Fibroblast of the aortic adventitia (primary cell): ENCODE measurements around the gene AKT3. TPM values are rescaled to one million over a fixed set of nuclear protein-coding genes. Genes with fewer than 3 reads are reported as not detected.

Source experiments
- DNase-seq: peaks from one replicate; pipeline ENCODE4 v3.0.0-alpha.2; 2010; ENCODE audit warnings: low read depth
- H3K4me3 ChIP-seq: 2 replicates; pipeline ENCODE4 v1.5.1; 2011; ENCODE audit warnings: low read depth, mild to moderate bottlenecking, control low read depth, low read length, moderate library complexity
- CTCF ChIP-seq: IDR thresholded peaks from 2 replicates; pipeline ENCODE4 v1.5.1; 2011; ENCODE audit warnings: mild to moderate bottlenecking, low read length, control low read depth, inconsistent platforms; ENCODE audit not compliant: insufficient read depth
- total RNA-seq: library from RNA; depleted of rRNA; stranded (reverse); fragments of >200 nt; gene quantifications from 2 replicates; pipeline ENCODE4 v1.2.3, GENCODE V29; 2012; ENCODE audit warnings: low replicate concordance

Gene AKT3
- total RNA-seq, 1 donor, result 36.6 TPM

- no peak overlapping the region for H3K4me3 ChIP-seq
- no peak for TF ChIP-seq CTCF
- no peak for DNase-seq
Measured at GRCh38 chr1:243508303-243508713, 341.7 kb downstream of the AKT3 start.

GRCh38 chr1:243507672-243508302 lies 342.3 kb downstream of the AKT3 start:
- no peak for DNase-seq
- no peak for TF ChIP-seq CTCF
- H3K4me3 ChIP-seq, result no peak overlapping the region

- DNase-seq, result no peak
- H3K4me3 ChIP-seq, result no peak overlapping the region
- TF ChIP-seq CTCF, result no peak
Measured at GRCh38 chr1:243507001-243507671, 342.9 kb downstream of the AKT3 start.

- no peak for DNase-seq
- no peak for TF ChIP-seq CTCF
- H3K4me3 ChIP-seq, result no peak overlapping the region
Measured at GRCh38 chr1:243505986-243506689, 343.9 kb downstream of the AKT3 start.

- TF ChIP-seq CTCF, result no peak
- no peak overlapping the region for H3K4me3 ChIP-seq
- DNase-seq, result no peak
Measured at GRCh38 chr1:243503155-243503554, 346.9 kb downstream of the AKT3 start.

- peak; percentile 77 for DNase-seq
- no peak for TF ChIP-seq CTCF
- no peak overlapping the region for H3K4me3 ChIP-seq
Measured at GRCh38 chr1:243501002-243501401, 349.0 kb downstream of the AKT3 start.
